ENCODE data around the gene HPSE2.

- TF ChIP-seq POLR2A (IDR thresholded peaks at IDR 0.05; ENCODE audit: low read depth) (no peak), CTCF (IDR thresholded peaks at IDR 0.05) (peak; percentile 47 to 59 (median 59)), POLR2AphosphoS5 (IDR thresholded peaks at IDR 0.05) (no peak), EP300 (IDR thresholded peaks at IDR 0.05) (no peak)
Observed at GRCh38 chr10:98790817-98791216, 444.8 kb downstream of the HPSE2 start.

Measured in esophagus muscularis mucosa (tissue), 4 donors.